Stomach (tissue), 9 donors: ENCODE measurements around the gene ZNF165. TPM values are rescaled to one million over a fixed set of nuclear protein-coding genes. Genes with fewer than 3 reads are reported as not detected.

Experiments used
- DNase-seq, 2 donors: peaks; one replicate each; pipeline versions ENCODE4 v3.0.0 to v3.0.0-alpha.2; 2013 to 2019
- H3K27ac ChIP-seq, 5 donors: fragments of 200-600 bp in 4 of 5; sonication (generic) in 4 of 5; one replicate each; pipeline ENCODE4 v1.5.1; 2013 to 2019; ENCODE audit warnings: mild to moderate bottlenecking in 1 of 5, moderate library complexity in 1 of 5
- H3K27me3 ChIP-seq, 3 donors: fragments of 200-600 bp; sonication (generic); one replicate each; pipeline ENCODE4 v1.5.1; 2017 to 2019; ENCODE audit warnings: mixed run types in 1 of 3
- H3K36me3 ChIP-seq, 4 donors: fragments of 200-600 bp; sonication (generic); 1 replicate in 3 of 4; 2 replicates in 1 of 4; pipeline ENCODE4 v1.5.1; 2016 to 2019
- H3K4me1 ChIP-seq, 4 donors: fragments of 200-600 bp; sonication (generic); one replicate each; pipeline ENCODE4 v1.5.1; 2016 to 2019
- H3K4me3 ChIP-seq, 4 donors: fragments of 200-600 bp; sonication (generic) in 3 of 4; one replicate each; pipeline ENCODE4 v1.5.1; 2016 to 2019; ENCODE audit warnings: mild to moderate bottlenecking in 1 of 4
- H3K9me3 ChIP-seq, 4 donors: fragments of 200-600 bp; sonication (generic); one replicate each; pipeline ENCODE4 v1.5.1; 2016 to 2019
- CTCF ChIP-seq, 7 experiments: fragments of 450-650 bp in 4 of 7; fragments of 200-600 bp in 3 of 7; sonication (generic) in 3 of 7; IDR thresholded peaks; one replicate each; pipeline ENCODE4 v1.5.1; 2016 to 2019; ENCODE audit warnings: antibody characterized with exemption in 7 of 7, control low read depth in 2 of 7, mild to moderate bottlenecking in 1 of 7
- EP300 ChIP-seq: sonication (generic); formaldehyde crosslinking; IDR thresholded peaks from one replicate; pipeline ENCODE4 v1.6.1; 2017; ENCODE audit warnings: antibody characterized with exemption
- POLR2A ChIP-seq, 4 donors: fragments of 450-650 bp; IDR thresholded peaks; one replicate each; pipeline ENCODE4 v1.6.1; 2016; ENCODE audit warnings: antibody characterized with exemption in 4 of 4, control low read depth in 2 of 4, mild to moderate bottlenecking in 1 of 4, moderate library complexity in 1 of 4
- POLR2AphosphoS5 ChIP-seq, 3 donors: sonication (generic); formaldehyde crosslinking; IDR thresholded peaks; one replicate each; pipeline ENCODE4 v1.6.1; 2016; ENCODE audit warnings: antibody characterized with exemption in 3 of 3
- WGBS, 5 donors: extraction: QIAGEN DNeasy Blood & Tissue Kit in 3 of 5; methylation state at CpG; one replicate each; pipeline versions ENCODE4 v1.1.5 to v1.1.7; 2013 to 2018; 5-methylcytosine and 5-hydroxymethylcytosine counted together
- intact Hi-C: fragments of 100-400 bp; cut with DNase I; formaldehyde crosslinking; loops from one replicate; pipeline ENCODE4 v1.15.1; 2023; ENCODE audit warnings: low total_unique reads
- polyA plus RNA-seq, 3 donors: library from polyadenylated mRNA; stranded (reverse); fragments of 200-250 nt; gene quantifications; one replicate each; pipeline ENCODE4 v1.2.3, GENCODE V29; 2013
- total RNA-seq, 5 donors: library from RNA; depleted of rRNA; stranded (reverse); fragments of >200 nt; gene quantifications; one replicate each; pipeline versions ENCODE4 v1.1.0 to v1.2.3, GENCODE V29; 2014 to 2016
- donor health status: healthy with polysubstance abuse.
- donor health status: Bipolar disorder and iron deficiency.
- donor health status: healthy.

ZNF165 gene
- total and polyA plus RNA-seq, 8 donors: 1.2 to 4.2 (median 1.9) TPM; not detected in 1

DNA sequence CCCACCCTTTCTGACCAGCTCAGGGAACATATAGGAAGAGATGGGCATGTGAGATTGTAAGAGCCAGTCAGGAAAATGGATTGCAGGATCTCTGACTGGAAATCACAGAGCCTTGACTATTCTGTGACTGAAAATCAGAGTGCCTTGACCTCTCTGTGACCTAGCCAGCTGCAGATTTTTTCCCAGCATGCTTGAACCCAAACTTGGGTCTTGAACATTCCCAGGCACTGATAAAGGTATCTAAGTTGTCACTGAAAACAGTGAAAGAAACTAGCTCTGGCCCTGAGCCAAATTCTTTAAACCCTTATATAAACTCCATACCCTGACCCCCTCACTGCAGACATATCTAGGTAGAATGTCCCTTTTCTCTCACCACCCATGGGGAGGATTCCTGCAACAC is 2.3 kb upstream of the ZNF165 start:
- DNase-seq: peak in 1 of 2 donors; percentile 2
- no peak for TF ChIP-seq POLR2A (IDR thresholded peaks at IDR 0.05)
- no peak for TF ChIP-seq POLR2AphosphoS5 (IDR thresholded peaks at IDR 0.05)
- no peak for TF ChIP-seq CTCF (IDR thresholded peaks at IDR 0.05)
- no peak for TF ChIP-seq EP300
- H3K27ac ChIP-seq: no peak overlapping the region
- intact Hi-C loops: no loop called here
- H3K27me3 ChIP-seq: no peaks in the 10 kb centered on the region
- H3K4me1 ChIP-seq: peaks cover 12 to 18% (median 15%) of the 10 kb centered on the region in 4 donors
- no peaks in the 10 kb centered on the region for H3K9me3 ChIP-seq
- no peak overlapping the region for H3K4me3 ChIP-seq
- no peaks in the 10 kb centered on the region for H3K36me3 ChIP-seq

DNA sequence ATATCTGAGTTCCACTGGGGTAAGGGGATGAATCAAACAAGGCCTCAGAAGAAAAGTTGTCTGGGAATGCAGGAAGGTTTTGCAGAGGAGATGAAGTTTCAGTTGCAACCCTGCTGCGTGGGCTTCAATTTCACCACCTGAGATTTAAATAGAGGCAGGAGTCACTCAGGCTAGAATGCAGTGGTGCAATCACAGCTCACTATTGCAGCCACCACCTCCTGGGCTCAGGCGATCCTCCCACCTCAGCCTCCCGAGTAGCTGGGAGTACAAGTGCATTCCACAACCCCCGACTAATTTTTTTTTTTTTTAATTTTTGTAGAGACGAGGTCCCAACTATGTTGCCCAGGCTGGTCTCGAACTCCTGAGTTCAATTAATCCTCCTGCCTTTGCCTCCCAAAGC is 1.5 kb upstream of the ZNF165 start:
- intact Hi-C loops: no loop called here
- Histone ChIP-seq H3K9me3 (no peaks in the 10 kb centered on the region), H3K4me1 (peaks cover 12 to 18% (median 15%) of the 10 kb centered on the region in 4 donors), H3K27me3 (no peaks in the 10 kb centered on the region), H3K4me3 (no peak overlapping the region), H3K27ac (no peak overlapping the region), H3K36me3 (no peaks in the 10 kb centered on the region)
- TF ChIP-seq CTCF (IDR thresholded peaks at IDR 0.05) (no peak), EP300 (no peak), POLR2A (IDR thresholded peaks at IDR 0.05) (no peak), POLR2AphosphoS5 (IDR thresholded peaks at IDR 0.05) (no peak)
- DNase-seq: no peak
- 84 to 94% (median 89%) methylated on average over 6 of the region's 6 CpGs for WGBS, 5 donors

- intact Hi-C loops: no loop called here
- H3K27me3 ChIP-seq: no peaks in the 10 kb centered on the region
- H3K9me3 ChIP-seq: no peaks in the 10 kb centered on the region
- peak overlapping the region; percentile 80 to 93 (median 88) for H3K27ac ChIP-seq
- WGBS, 5 donors: 1 to 2% (median 1%) methylated on average over 18 to 46 of the region's 46 CpGs
- H3K4me3 ChIP-seq: peak overlapping the region; percentile 66 to 84 (median 74)
- TF ChIP-seq EP300 (no peak), POLR2AphosphoS5 (IDR thresholded peaks at IDR 0.05) (peak; percentile 83 to 93 (median 86))
- peak; percentile 95 to 98 for DNase-seq
- peaks cover 12 to 18% (median 15%) of the 10 kb centered on the region in 4 donors for H3K4me1 ChIP-seq
- peaks cover 0 to 7% (median 7%) of the 10 kb centered on the region in 4 donors for H3K36me3 ChIP-seq
Measured at GRCh38 chr6:28080631-28081485, 490 bp downstream of the ZNF165 start.

DNA sequence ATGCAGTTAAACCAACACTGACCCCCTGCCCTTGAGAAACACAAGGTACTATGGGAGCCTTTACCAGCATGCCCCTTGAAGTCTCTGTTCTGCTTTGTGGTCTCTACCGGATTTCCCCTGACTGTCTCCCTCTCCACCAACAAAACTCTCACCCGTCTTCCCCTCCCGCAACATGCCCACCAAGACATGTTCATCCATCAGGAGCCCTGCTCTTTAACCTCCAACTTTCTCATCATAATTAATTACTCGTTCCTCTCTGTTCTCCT is 1.1 kb downstream of the ZNF165 start:
- H3K4me1 ChIP-seq: peaks cover 12 to 18% (median 15%) of the 10 kb centered on the region in 4 donors
- WGBS, 5 donors: 5 to 15% (median 11%) methylated on average over 4 of the region's 4 CpGs
- peaks cover 0 to 13% (median 12%) of the 10 kb centered on the region in 4 donors for H3K36me3 ChIP-seq
- intact Hi-C loops: no loop called here
- peak overlapping the region in 4 of 5 donors; percentile 80 to 93 (median 90) for H3K27ac ChIP-seq
- no peaks in the 10 kb centered on the region for H3K9me3 ChIP-seq
- no peaks in the 10 kb centered on the region for H3K27me3 ChIP-seq
- TF ChIP-seq CTCF (IDR thresholded peaks at IDR 0.05): no peak
- no peak for TF ChIP-seq POLR2AphosphoS5 (IDR thresholded peaks at IDR 0.05)
- DNase-seq: no peak
- H3K4me3 ChIP-seq: peak overlapping the region; percentile 66 to 84 (median 74)

DNA sequence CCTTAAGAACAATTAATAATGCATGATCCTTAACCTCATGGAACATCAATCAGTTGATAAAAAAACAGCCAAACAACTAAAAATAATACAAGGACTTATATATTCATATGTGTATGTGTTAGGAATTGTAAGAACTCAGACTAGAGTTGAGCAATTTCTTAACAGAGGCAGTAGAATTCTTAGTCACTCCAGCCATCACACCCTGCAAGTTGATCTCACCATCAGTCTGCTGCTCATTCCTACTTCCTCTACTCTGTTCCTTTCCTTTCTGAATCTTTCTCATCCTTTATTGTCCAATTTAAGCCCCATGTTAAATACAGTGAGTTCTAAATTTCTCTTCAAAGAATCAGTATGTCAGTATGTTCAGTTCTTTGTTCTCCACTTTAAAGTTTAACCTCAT is 2.6 kb downstream of the ZNF165 start:
- TF ChIP-seq EP300: no peak
- TF ChIP-seq CTCF (IDR thresholded peaks at IDR 0.05): no peak
- no peak for TF ChIP-seq POLR2AphosphoS5 (IDR thresholded peaks at IDR 0.05)
- TF ChIP-seq POLR2A (IDR thresholded peaks at IDR 0.05): no peak

More for the DNA sequence above, 2.6 kb downstream of the ZNF165 start:
- no peaks in the 10 kb centered on the region for H3K27me3 ChIP-seq
- H3K4me1 ChIP-seq: peaks cover 12 to 18% (median 15%) of the 10 kb centered on the region in 4 donors
- H3K27ac ChIP-seq: no peak overlapping the region
- H3K4me3 ChIP-seq: no peak overlapping the region
- intact Hi-C loops: no loop called here
- no peaks in the 10 kb centered on the region for H3K9me3 ChIP-seq
- DNase-seq: no peak
- peaks cover 0 to 28% (median 27%) of the 10 kb centered on the region in 4 donors for H3K36me3 ChIP-seq
